ENCODE measurements around the gene CPT2. TPM values are rescaled to one million over a fixed set of nuclear protein-coding genes. Genes with fewer than 3 reads are reported as not detected.

Gene CPT2
- total RNA-seq, 1 donor from 2014 or later, result 26.8 TPM

GRCh38 chr1:53174971-53175913 lies 21.4 kb upstream of the CPT2 start:
- Mint-ChIP-seq H3K27ac (no peak overlapping the region), H3K4me3 (no peak overlapping the region), H3K9me3 (no peaks in the 10 kb centered on the region), H3K27me3 (peaks cover 25% of the 10 kb centered on the region), H3K36me3 (no peaks in the 10 kb centered on the region), H3K4me1 (ENCODE audit: unreplicated experiment) (peaks cover 25% of the 10 kb centered on the region)
- TF ChIP-seq CTCF (conservative IDR thresholded peaks at IDR 0.05), result no peak
- no peak for DNase-seq (ENCODE audit: extremely low spot score, unreplicated experiment)

- no peak overlapping the region for H3K4me3 Mint-ChIP-seq
- no peak overlapping the region for H3K27ac Mint-ChIP-seq
- no peak for DNase-seq (ENCODE audit: extremely low spot score, unreplicated experiment)
- peaks cover 25% of the 10 kb centered on the region for H3K27me3 Mint-ChIP-seq
- TF ChIP-seq CTCF (conservative IDR thresholded peaks at IDR 0.05), result no peak
- H3K4me1 Mint-ChIP-seq (ENCODE audit: unreplicated experiment), result peaks cover 25% of the 10 kb centered on the region
- no peaks in the 10 kb centered on the region for H3K36me3 Mint-ChIP-seq
- no peaks in the 10 kb centered on the region for H3K9me3 Mint-ChIP-seq
These were observed 20.0 kb upstream of the CPT2 start for GRCh38 chr1:53176452-53177208.

- no peak for DNase-seq (ENCODE audit: extremely low spot score, unreplicated experiment)
- H3K27ac Mint-ChIP-seq, result no peak overlapping the region
- TF ChIP-seq CTCF (conservative IDR thresholded peaks at IDR 0.05), result no peak
- peaks cover 17% of the 10 kb centered on the region for H3K27me3 Mint-ChIP-seq
- H3K36me3 Mint-ChIP-seq, result no peaks in the 10 kb centered on the region
- peaks cover 10% of the 10 kb centered on the region for H3K4me1 Mint-ChIP-seq (ENCODE audit: unreplicated experiment)
- H3K4me3 Mint-ChIP-seq, result no peak overlapping the region
- H3K9me3 Mint-ChIP-seq, result no peaks in the 10 kb centered on the region
These were observed 16.4 kb upstream of the CPT2 start for GRCh38 chr1:53180226-53180625.

GRCh38 chr1:53180951-53181350 lies 15.7 kb upstream of the CPT2 start:
- Mint-ChIP-seq H3K36me3 (no peaks in the 10 kb centered on the region), H3K9me3 (no peaks in the 10 kb centered on the region), H3K27ac (no peak overlapping the region), H3K27me3 (peaks cover 11% of the 10 kb centered on the region), H3K4me3 (no peak overlapping the region), H3K4me1 (ENCODE audit: unreplicated experiment) (peaks cover 5% of the 10 kb centered on the region)
- TF ChIP-seq CTCF (conservative IDR thresholded peaks at IDR 0.05), result no peak
- no peak for DNase-seq (ENCODE audit: extremely low spot score, unreplicated experiment)

- Mint-ChIP-seq H3K4me1 (ENCODE audit: unreplicated experiment) (no peaks in the 10 kb centered on the region), H3K27me3 (peaks cover 5% of the 10 kb centered on the region), H3K9me3 (no peaks in the 10 kb centered on the region), H3K4me3 (no peak overlapping the region), H3K27ac (no peak overlapping the region), H3K36me3 (no peaks in the 10 kb centered on the region)
- DNase-seq (ENCODE audit: extremely low spot score, unreplicated experiment), result peak; percentile 76
- TF ChIP-seq CTCF (conservative IDR thresholded peaks at IDR 0.05), result peak; percentile 99
These were observed 14.5 kb upstream of the CPT2 start for GRCh38 chr1:53182111-53182593.
